Measurements from ENCODE around the gene ZNF839.

GRCh38 chr14:102344084-102344483, 24.5 kb downstream of the ZNF839 start:
- TF ChIP-seq POLR2AphosphoS5 (IDR thresholded peaks at IDR 0.05) (no peak), POLR2A (IDR thresholded peaks at IDR 0.05) (no peak)

Data from breast epithelium (tissue), 3 donors.